Measurements from ENCODE around the gene NPBWR2.

The NPBWR2 gene

DNA sequence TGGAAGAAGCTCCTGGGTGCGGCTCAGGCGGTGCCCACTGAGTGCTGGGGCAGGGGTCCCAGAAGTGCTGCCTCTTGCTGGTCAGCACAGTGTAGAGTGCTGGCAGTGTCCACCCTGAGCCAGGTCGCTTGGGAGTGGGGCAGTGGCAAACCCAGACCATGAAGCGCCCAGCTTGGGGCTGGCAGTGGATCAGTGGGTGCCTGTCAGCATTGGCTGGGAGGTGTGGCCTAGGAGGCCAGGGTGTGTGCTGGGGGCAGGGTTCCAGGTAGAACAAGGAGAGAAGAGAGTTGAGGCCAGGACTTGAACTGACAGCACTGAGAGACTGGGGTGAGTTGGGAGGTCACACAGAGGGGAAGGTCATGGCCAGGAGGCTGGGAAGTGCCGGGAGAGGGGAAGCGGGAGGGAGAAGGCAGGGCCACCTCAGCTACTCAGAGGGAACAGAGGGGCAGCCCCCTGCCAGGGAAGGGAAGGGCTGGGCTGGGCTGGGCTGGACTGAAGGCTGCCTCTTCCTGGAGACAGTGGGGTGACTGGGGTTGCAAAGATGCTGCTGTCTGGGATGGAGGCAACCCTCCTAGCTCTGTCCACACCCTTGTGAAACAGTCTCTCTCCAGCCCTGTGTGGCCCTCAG, 40.2 kb downstream of the NPBWR2 start:
- H3K4me3 ChIP-seq (ENCODE audit: low read depth, low read length) = no peak overlapping the region
- no peak for DNase-seq (ENCODE audit: low read depth)
- TF ChIP-seq, protein P1, sequence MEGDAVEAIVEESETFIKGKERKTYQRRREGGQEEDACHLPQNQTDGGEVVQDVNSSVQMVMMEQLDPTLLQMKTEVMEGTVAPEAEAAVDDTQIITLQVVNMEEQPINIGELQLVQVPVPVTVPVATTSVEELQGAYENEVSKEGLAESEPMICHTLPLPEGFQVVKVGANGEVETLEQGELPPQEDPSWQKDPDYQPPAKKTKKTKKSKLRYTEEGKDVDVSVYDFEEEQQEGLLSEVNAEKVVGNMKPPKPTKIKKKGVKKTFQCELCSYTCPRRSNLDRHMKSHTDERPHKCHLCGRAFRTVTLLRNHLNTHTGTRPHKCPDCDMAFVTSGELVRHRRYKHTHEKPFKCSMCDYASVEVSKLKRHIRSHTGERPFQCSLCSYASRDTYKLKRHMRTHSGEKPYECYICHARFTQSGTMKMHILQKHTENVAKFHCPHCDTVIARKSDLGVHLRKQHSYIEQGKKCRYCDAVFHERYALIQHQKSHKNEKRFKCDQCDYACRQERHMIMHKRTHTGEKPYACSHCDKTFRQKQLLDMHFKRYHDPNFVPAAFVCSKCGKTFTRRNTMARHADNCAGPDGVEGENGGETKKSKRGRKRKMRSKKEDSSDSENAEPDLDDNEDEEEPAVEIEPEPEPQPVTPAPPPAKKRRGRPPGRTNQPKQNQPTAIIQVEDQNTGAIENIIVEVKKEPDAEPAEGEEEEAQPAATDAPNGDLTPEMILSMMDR (IDR thresholded peaks at IDR 0.05; ENCODE audit: insufficient read depth, low read depth, low read length, missing control alignments) = no peak

DNA sequence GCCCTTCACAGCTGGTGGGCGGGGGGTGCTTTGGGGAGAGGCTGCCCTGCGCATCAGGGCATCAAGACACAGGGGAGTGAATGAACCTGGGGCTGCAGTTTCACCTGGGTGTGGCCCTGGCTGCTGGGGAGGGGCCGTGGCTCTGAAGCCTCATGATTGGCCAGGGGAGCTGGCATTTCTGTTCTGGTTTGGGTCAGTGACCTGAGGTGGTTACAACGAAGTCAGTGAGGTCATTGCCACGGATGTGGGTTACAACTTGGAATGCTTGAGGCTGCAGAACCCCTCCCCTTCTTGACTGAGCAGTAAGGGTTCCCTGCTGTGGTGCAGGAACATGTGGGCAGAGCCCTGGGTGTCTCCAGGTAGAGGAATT, 41.4 kb downstream of the NPBWR2 start:
- TF ChIP-seq, protein P1 (IDR thresholded peaks at IDR 0.05; ENCODE audit: insufficient read depth, low read depth, low read length, missing control alignments) = no peak
- no peak overlapping the region for H3K4me3 ChIP-seq (ENCODE audit: low read depth, low read length)
- DNase-seq (ENCODE audit: low read depth) = peak; percentile 92

DNA sequence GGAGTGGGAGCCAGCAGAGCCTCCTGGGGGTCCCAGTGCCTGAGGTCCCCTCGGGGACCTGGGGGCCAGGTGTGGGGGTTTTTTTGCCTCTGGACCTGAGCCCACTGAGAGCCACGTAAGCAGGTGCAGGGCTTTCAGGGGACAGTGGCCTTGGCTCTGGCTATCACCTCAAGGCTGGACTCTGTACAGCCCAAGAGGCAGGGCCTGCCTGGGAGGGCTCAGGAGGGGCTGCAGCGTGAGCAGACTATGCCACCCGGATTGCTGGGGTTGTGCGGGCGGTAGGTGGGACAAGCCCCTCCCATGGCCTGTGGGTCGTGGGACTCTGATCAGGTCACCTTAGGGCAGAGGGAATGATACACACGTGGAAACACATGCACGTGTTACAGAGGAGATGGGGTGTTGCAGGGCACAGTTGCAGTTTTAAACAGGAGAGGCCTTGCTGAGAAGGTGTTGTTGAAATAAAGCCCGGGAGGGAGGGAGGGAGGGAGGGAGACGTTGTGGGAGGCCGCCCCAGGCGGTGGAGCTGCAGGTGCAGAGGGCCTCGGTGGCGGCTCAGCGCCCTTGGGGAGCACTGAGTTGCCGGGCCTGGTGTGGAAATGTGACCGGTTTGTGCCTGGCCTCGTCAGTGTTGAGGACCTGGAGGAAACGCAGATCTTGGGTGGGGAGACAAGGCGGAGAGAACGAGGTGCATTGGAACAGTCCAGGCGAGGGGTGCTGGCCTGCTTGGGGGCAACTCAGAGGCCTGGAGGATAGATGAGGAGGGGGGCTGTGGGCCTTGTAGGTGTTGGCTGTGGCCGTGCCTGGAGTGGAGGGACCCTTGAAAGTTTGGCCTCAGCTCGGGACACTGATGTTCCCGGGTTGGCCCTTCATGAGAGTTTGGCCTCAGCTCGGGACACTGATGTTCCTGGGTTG, 42.0 kb downstream of the NPBWR2 start:
- H3K4me3 ChIP-seq (ENCODE audit: low read depth, low read length) = no peak overlapping the region
- TF ChIP-seq, protein P1 (IDR thresholded peaks at IDR 0.05; ENCODE audit: insufficient read depth, low read depth, low read length, missing control alignments) = no peak
- no peak for DNase-seq (ENCODE audit: low read depth)

DNA sequence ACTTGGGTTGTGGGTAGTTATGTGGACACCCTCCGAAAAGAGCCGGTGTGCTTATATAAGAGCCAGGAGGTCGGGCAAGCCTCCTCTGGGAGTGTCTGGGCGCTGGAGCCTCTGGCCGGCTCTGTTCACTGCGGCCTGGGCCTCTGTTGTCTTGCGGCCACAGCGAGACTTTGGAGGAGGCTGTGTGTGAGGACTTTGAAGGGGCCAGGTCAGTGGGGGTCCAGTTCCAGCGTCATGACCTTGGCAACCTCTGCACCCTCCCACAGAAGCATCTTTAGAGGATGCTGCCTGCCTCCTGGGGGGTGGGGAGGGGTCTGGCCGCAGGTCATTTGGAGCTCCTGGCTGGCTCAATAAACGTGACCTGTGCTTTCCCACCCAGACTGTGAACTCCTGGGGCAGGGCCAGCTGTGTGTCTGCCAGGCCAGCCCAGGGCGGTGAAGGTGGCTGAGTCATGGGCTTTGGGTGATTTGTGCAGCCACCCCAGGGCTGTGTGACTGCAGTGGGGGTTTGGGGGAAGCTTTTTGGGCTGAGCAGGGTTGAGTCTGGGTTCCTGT, 43.1 kb downstream of the NPBWR2 start:
- TF ChIP-seq, protein P1 (IDR thresholded peaks at IDR 0.05; ENCODE audit: insufficient read depth, low read depth, low read length, missing control alignments) = no peak
- DNase-seq (ENCODE audit: low read depth) = no peak
- H3K4me3 ChIP-seq (ENCODE audit: low read depth, low read length) = 0 out of 2 replicates have a peak overlapping the region, but pooled peaks have one; percentile 75

DNA sequence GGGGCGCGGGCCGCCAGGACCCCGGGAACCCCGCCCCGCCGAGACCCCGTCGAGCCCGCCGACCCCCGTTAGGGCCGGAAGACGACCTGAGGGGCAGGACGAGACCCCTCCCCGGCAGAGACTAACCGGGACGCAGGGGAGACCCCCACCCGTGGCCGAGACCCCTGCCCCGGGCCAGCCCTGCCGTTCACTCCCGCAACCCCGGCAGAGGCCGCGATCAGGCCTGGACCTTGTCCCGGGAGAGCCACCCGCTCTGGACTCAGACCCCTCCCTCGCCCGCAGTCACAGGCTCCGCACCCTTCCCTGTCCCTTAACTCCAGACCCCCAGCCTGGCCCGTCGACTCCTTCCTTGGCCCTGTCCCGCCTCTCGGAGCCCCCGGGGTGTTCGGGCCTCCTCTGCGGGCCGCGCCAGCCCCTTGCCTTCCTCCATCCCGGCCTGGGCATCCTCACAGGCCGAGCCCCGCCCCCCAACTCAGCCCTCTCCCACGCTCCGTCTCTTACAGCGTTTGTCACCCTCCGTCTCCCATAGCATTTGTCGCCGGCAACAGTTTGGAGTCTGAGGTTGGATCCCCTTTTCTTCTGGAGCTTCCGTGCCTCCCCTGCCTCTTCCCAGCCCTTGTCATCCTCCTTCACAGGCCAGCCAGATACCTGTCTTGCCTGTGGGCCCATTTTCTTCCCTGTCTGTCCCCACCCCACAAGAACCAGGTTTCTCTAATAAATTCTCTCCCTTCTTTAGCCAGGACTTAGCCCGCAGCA, 43.8 kb downstream of the NPBWR2 start:
- no peak for DNase-seq (ENCODE audit: low read depth)
- TF ChIP-seq, protein P1 (IDR thresholded peaks at IDR 0.05; ENCODE audit: insufficient read depth, low read depth, low read length, missing control alignments) = no peak
- H3K4me3 ChIP-seq (ENCODE audit: low read depth, low read length) = peak overlapping the region; percentile 75

DNA sequence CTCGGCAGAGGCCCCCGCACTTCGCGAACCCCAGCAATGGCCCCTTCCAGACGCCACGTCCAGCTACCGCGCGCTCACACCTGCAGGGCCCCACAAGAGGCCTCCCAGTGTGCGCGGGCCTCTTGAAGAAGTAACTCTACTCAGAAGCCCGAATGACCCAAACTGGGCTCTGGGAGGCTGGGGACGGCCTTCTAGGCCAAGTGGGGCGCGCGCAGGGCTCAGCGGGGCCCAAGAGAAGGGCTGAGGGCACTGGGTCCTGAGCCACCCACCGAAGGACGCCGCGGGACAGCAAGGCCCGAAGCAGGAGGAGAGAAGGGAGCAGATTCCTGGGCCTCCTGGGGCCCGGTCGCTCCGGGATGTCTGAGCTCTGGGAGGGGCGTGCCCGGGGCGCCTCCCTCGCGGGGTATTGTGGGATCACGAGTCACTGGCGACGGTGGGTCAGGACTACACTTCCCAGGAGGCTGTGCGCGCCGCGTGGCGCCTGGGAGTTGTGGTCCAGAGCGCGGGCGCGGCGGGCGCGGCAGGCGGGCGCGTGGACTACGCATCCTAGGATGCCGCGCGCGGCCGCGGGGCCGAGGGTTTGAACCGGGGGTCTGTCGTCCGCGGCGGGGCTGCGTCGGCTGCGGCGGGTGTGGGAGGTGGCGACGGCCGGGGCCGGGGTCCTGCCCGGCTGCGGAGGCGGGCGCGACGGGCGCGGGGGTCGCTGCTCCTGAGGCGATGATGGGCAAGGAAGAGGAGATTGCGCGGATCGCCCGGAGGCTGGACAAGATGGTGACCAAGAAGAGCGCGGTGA, 44.6 kb downstream of the NPBWR2 start, which contains the start of gene TCEA2:
TSS of gene TCEA2 (plus strand) at position 603 of the 793 bp plus-strand sequence. CDS start at position 718, 115 bp downstream.
- TF ChIP-seq, protein P1 (IDR thresholded peaks at IDR 0.05; ENCODE audit: insufficient read depth, low read depth, low read length, missing control alignments) = no peak
- H3K4me3 ChIP-seq (ENCODE audit: low read depth, low read length) = peak within 1 kb of the TSS; percentile 75
- DNase-seq (ENCODE audit: low read depth) = peak; percentile 96

All from GM12865 (cell line).